Liver (tissue), 3 donors: ENCODE data around the gene WDR3.

Source experiments
- EGR1 ChIP-seq, 2 donors: IDR thresholded peaks; 2 replicates each; pipeline ENCODE4 v1.6.1; 2016 to 2018; ENCODE audit warnings: antibody characterized with exemption in 2 of 2, low read depth in 2 of 2
- FOXA1 ChIP-seq: IDR thresholded peaks from 2 replicates; pipeline ENCODE4 v1.6.1; 2016; ENCODE audit warnings: antibody characterized with exemption
- GABPA ChIP-seq, 2 donors: IDR thresholded peaks in 1 of 2; conservative IDR thresholded peaks in 1 of 2; 2 replicates each; pipeline ENCODE4 v1.6.1; 2016; ENCODE audit warnings: antibody characterized with exemption in 2 of 2, mild to moderate bottlenecking in 1 of 2, moderate library complexity in 1 of 2
- JUND ChIP-seq, 2 donors: IDR thresholded peaks; 2 replicates each; pipeline ENCODE4 v1.6.1; 2016; ENCODE audit warnings: antibody characterized with exemption in 2 of 2
- NR2F2 ChIP-seq: IDR thresholded peaks from 2 replicates; pipeline ENCODE4 v1.6.1; 2016; ENCODE audit warnings: antibody characterized with exemption
- RAD21 ChIP-seq, 2 donors: IDR thresholded peaks; 2 replicates each; pipeline ENCODE4 v1.6.1; 2016; ENCODE audit warnings: antibody characterized with exemption in 2 of 2, mild to moderate bottlenecking in 2 of 2
- SP1 ChIP-seq: IDR thresholded peaks from 2 replicates; pipeline ENCODE4 v1.6.1; 2018; ENCODE audit warnings: antibody characterized with exemption, mild to moderate bottlenecking
- TAF1 ChIP-seq: conservative IDR thresholded peaks from 2 replicates; pipeline ENCODE4 v1.6.1; 2016; ENCODE audit warnings: antibody characterized with exemption, mild to moderate bottlenecking
- YY1 ChIP-seq: IDR thresholded peaks from 2 replicates; pipeline ENCODE4 v1.6.1; 2016; ENCODE audit warnings: antibody characterized with exemption, mild to moderate bottlenecking
- TF ChIP-seq, protein P1 (sequence below): IDR thresholded peaks from 2 replicates; pipeline ENCODE4 v1.6.1; 2016; ENCODE audit warnings: antibody characterized with exemption
- TF ChIP-seq, protein P2 (sequence below): fragments of 150-350 bp; IDR thresholded peaks from 2 replicates; pipeline ENCODE4 v1.5.1; 2017; ENCODE audit warnings: improper control_type of control experiment, low read depth, low read length; ENCODE audit not compliant: missing input control
- TF ChIP-seq, protein P3 (sequence below): IDR thresholded peaks from 2 replicates; pipeline ENCODE4 v1.6.1; 2016; ENCODE audit warnings: antibody characterized with exemption, mild to moderate bottlenecking
- TF ChIP-seq, protein P4 (sequence below): IDR thresholded peaks from 2 replicates; pipeline ENCODE4 v1.6.1; 2016; ENCODE audit warnings: antibody characterized with exemption
- TF ChIP-seq, protein P5 (sequence below): IDR thresholded peaks from 2 replicates; pipeline ENCODE4 v1.6.1; 2016; ENCODE audit warnings: antibody characterized with exemption
- donor health status: healthy.
- donor health status: healthy.

DNA sequence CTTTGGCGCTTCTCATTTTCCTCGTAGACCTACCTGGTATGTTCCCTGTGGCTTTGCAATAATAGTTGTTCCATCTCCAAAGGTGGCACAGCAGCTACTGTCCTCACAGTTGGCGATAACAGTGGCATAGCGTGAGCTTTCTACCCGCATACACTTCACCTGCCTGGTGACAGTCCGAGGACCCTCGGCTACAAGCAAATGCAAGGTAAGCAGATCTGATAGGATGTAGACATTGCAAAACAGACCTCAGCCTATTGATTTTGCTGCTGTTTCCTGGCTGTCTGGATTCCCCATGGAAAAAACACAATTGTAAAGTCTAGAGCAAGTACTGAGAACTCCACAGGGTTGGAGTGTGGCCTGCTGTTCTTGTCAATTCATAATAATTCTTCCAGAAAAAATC, 78.5 kb downstream of the WDR3 start:
- TF ChIP-seq, protein P1, sequence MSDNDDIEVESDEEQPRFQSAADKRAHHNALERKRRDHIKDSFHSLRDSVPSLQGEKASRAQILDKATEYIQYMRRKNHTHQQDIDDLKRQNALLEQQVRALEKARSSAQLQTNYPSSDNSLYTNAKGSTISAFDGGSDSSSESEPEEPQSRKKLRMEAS = no peak
- TF ChIP-seq GABPA (IDR thresholded peaks at IDR 0.05 in 1 of 2, conservative IDR thresholded peaks at IDR 0.05 in 1 of 2) (no peak), SP1 (no peak), JUND (IDR thresholded peaks at IDR 0.05) (no peak), RAD21 (IDR thresholded peaks at IDR 0.05) (no peak), TAF1 (no peak), NR2F2 (no peak), EGR1 (IDR thresholded peaks at IDR 0.05; ENCODE audit: low read depth in 2 of 2) (no peak), YY1 (no peak), FOXA1 (no peak)
- TF ChIP-seq, protein P2, sequence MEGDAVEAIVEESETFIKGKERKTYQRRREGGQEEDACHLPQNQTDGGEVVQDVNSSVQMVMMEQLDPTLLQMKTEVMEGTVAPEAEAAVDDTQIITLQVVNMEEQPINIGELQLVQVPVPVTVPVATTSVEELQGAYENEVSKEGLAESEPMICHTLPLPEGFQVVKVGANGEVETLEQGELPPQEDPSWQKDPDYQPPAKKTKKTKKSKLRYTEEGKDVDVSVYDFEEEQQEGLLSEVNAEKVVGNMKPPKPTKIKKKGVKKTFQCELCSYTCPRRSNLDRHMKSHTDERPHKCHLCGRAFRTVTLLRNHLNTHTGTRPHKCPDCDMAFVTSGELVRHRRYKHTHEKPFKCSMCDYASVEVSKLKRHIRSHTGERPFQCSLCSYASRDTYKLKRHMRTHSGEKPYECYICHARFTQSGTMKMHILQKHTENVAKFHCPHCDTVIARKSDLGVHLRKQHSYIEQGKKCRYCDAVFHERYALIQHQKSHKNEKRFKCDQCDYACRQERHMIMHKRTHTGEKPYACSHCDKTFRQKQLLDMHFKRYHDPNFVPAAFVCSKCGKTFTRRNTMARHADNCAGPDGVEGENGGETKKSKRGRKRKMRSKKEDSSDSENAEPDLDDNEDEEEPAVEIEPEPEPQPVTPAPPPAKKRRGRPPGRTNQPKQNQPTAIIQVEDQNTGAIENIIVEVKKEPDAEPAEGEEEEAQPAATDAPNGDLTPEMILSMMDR = no peak
- TF ChIP-seq, protein P3, sequence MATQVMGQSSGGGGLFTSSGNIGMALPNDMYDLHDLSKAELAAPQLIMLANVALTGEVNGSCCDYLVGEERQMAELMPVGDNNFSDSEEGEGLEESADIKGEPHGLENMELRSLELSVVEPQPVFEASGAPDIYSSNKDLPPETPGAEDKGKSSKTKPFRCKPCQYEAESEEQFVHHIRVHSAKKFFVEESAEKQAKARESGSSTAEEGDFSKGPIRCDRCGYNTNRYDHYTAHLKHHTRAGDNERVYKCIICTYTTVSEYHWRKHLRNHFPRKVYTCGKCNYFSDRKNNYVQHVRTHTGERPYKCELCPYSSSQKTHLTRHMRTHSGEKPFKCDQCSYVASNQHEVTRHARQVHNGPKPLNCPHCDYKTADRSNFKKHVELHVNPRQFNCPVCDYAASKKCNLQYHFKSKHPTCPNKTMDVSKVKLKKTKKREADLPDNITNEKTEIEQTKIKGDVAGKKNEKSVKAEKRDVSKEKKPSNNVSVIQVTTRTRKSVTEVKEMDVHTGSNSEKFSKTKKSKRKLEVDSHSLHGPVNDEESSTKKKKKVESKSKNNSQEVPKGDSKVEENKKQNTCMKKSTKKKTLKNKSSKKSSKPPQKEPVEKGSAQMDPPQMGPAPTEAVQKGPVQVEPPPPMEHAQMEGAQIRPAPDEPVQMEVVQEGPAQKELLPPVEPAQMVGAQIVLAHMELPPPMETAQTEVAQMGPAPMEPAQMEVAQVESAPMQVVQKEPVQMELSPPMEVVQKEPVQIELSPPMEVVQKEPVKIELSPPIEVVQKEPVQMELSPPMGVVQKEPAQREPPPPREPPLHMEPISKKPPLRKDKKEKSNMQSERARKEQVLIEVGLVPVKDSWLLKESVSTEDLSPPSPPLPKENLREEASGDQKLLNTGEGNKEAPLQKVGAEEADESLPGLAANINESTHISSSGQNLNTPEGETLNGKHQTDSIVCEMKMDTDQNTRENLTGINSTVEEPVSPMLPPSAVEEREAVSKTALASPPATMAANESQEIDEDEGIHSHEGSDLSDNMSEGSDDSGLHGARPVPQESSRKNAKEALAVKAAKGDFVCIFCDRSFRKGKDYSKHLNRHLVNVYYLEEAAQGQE = no peak
- TF ChIP-seq, protein P4, sequence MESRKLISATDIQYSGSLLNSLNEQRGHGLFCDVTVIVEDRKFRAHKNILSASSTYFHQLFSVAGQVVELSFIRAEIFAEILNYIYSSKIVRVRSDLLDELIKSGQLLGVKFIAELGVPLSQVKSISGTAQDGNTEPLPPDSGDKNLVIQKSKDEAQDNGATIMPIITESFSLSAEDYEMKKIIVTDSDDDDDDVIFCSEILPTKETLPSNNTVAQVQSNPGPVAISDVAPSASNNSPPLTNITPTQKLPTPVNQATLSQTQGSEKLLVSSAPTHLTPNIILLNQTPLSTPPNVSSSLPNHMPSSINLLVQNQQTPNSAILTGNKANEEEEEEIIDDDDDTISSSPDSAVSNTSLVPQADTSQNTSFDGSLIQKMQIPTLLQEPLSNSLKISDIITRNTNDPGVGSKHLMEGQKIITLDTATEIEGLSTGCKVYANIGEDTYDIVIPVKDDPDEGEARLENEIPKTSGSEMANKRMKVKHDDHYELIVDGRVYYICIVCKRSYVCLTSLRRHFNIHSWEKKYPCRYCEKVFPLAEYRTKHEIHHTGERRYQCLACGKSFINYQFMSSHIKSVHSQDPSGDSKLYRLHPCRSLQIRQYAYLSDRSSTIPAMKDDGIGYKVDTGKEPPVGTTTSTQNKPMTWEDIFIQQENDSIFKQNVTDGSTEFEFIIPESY = no peak
- TF ChIP-seq, protein P5, sequence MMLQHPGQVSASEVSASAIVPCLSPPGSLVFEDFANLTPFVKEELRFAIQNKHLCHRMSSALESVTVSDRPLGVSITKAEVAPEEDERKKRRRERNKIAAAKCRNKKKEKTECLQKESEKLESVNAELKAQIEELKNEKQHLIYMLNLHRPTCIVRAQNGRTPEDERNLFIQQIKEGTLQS = no peak
